ENCODE measurements around the gene CXCL14. TPM values are rescaled to one million over a fixed set of nuclear protein-coding genes. Genes with fewer than 3 reads are reported as not detected.

CXCL14 gene
- total RNA-seq, 1 donor = not detected

DNA sequence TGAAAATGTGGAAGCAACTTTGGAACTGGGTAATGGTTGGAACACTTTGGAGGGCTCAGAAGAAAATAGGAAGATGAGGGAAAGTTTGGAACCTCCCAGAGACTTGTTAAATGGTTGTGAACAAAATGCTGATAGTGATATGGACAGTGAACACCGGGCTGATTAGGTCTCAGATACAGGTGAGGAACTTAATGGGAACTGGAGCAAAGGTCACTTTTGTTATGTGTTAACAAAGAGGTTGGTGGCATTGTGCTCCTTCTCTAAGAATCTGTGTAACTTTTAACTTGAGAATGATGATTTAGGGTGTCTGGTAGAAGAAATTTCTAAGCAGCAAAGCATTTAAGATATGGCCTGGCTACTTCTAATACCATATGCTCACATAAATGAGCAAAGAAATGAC is 36.4 kb upstream of the CXCL14 start:
- TF ChIP-seq CTCF (IDR thresholded peaks at IDR 0.05; ENCODE audit: extremely low read depth, low read depth, low read length) = no peak
- Histone ChIP-seq H3K4me1 (ENCODE audit: insufficient read depth, low read length) (no peaks in the 10 kb centered on the region), H3K27me3 (ENCODE audit: insufficient read depth, low read length) (no peaks in the 10 kb centered on the region), H3K36me3 (ENCODE audit: insufficient read depth, low read length) (no peaks in the 10 kb centered on the region), H3K4me3 (ENCODE audit: insufficient read depth, low read length) (no peak overlapping the region), H4K20me1 (ENCODE audit: insufficient read depth, low read length) (no peaks in the 10 kb centered on the region), H3K4me2 (ENCODE audit: insufficient read depth, low read length) (no peak overlapping the region), H3K79me2 (ENCODE audit: insufficient read depth, low read length) (no peaks in the 10 kb centered on the region), H2AFZ (ENCODE audit: low read length) (no peak overlapping the region), H3K27ac (ENCODE audit: low read depth, low read length) (no peak overlapping the region), H3K9me3 (ENCODE audit: low read depth, low read length) (no peaks in the 10 kb centered on the region)
- no peak for DNase-seq (ENCODE audit: insufficient read length, low spot score, missing footprints)

- Histone ChIP-seq H4K20me1 (ENCODE audit: insufficient read depth, low read length) (no peaks in the 10 kb centered on the region), H3K9me3 (ENCODE audit: low read depth, low read length) (no peaks in the 10 kb centered on the region), H3K27ac (ENCODE audit: low read depth, low read length) (no peak overlapping the region), H3K79me2 (ENCODE audit: insufficient read depth, low read length) (no peaks in the 10 kb centered on the region), H3K4me2 (ENCODE audit: insufficient read depth, low read length) (no peak overlapping the region), H3K4me1 (ENCODE audit: insufficient read depth, low read length) (no peaks in the 10 kb centered on the region), H3K36me3 (ENCODE audit: insufficient read depth, low read length) (no peaks in the 10 kb centered on the region), H3K27me3 (ENCODE audit: insufficient read depth, low read length) (no peaks in the 10 kb centered on the region), H3K4me3 (ENCODE audit: insufficient read depth, low read length) (no peak overlapping the region), H2AFZ (ENCODE audit: low read length) (no peak overlapping the region)
- TF ChIP-seq CTCF (IDR thresholded peaks at IDR 0.05; ENCODE audit: extremely low read depth, low read depth, low read length) = no peak
- no peak for DNase-seq (ENCODE audit: insufficient read length, low spot score, missing footprints)
These were observed 31.2 kb upstream of the CXCL14 start for GRCh38 chr5:135609981-135610380.

- H3K27ac ChIP-seq (ENCODE audit: low read depth, low read length) = no peak overlapping the region
These were observed 30.1 kb upstream of the CXCL14 start for GRCh38 chr5:135608761-135609443.

GRCh38 chr5:135608361-135608760 is 29.6 kb upstream of the CXCL14 start:
- H3K4me3 ChIP-seq (ENCODE audit: insufficient read depth, low read length) = no peak overlapping the region
- no peak overlapping the region for H3K4me2 ChIP-seq (ENCODE audit: insufficient read depth, low read length)
- TF ChIP-seq CTCF (IDR thresholded peaks at IDR 0.05; ENCODE audit: extremely low read depth, low read depth, low read length) = no peak
- no peaks in the 10 kb centered on the region for H3K27me3 ChIP-seq (ENCODE audit: insufficient read depth, low read length)
- H3K36me3 ChIP-seq (ENCODE audit: insufficient read depth, low read length) = no peaks in the 10 kb centered on the region
- H3K4me1 ChIP-seq (ENCODE audit: insufficient read depth, low read length) = no peaks in the 10 kb centered on the region
- DNase-seq (ENCODE audit: insufficient read length, low spot score, missing footprints) = no peak
- no peaks in the 10 kb centered on the region for H4K20me1 ChIP-seq (ENCODE audit: insufficient read depth, low read length)
- no peaks in the 10 kb centered on the region for H3K79me2 ChIP-seq (ENCODE audit: insufficient read depth, low read length)
- H3K27ac ChIP-seq (ENCODE audit: low read depth, low read length) = no peak overlapping the region
- no peak overlapping the region for H2AFZ ChIP-seq (ENCODE audit: low read length)
- no peaks in the 10 kb centered on the region for H3K9me3 ChIP-seq (ENCODE audit: low read depth, low read length)

More at GRCh38 chr5:135608761-135609443, 30.1 kb upstream of the CXCL14 start:
- Histone ChIP-seq H3K9me3 (ENCODE audit: low read depth, low read length) (no peaks in the 10 kb centered on the region), H3K4me3 (ENCODE audit: insufficient read depth, low read length) (no peak overlapping the region), H3K4me2 (ENCODE audit: insufficient read depth, low read length) (no peak overlapping the region), H3K36me3 (ENCODE audit: insufficient read depth, low read length) (no peaks in the 10 kb centered on the region), H3K79me2 (ENCODE audit: insufficient read depth, low read length) (no peaks in the 10 kb centered on the region), H2AFZ (ENCODE audit: low read length) (no peak overlapping the region), H3K27me3 (ENCODE audit: insufficient read depth, low read length) (no peaks in the 10 kb centered on the region), H3K4me1 (ENCODE audit: insufficient read depth, low read length) (no peaks in the 10 kb centered on the region), H4K20me1 (ENCODE audit: insufficient read depth, low read length) (no peaks in the 10 kb centered on the region)
- TF ChIP-seq CTCF (IDR thresholded peaks at IDR 0.05; ENCODE audit: extremely low read depth, low read depth, low read length) = no peak
- DNase-seq (ENCODE audit: insufficient read length, low spot score, missing footprints) = no peak

All from osteoblast (primary cell).